GM18873 (cell line): ENCODE data around the gene PPM1B.
"Not testable (repeated sequence)": the region's sequence is repeated elsewhere in the genome, so short reads cannot be mapped to it uniquely, and the experiment has no call there.

Experiments used
- ATAC-seq: cut with Tn5 transposase; IDR thresholded peaks from one replicate; pipeline ENCODE4 v1.9.1; 2021; ENCODE audit warnings: mild to moderate bottlenecking, moderate library complexity, moderate number of reproducible peaks; ENCODE audit not compliant: unreplicated experiment, low FRiP score

The PPM1B gene

GRCh38 chr2:44195714-44196113 is 27.0 kb downstream of the PPM1B start:
- no peak for ATAC-seq

DNA sequence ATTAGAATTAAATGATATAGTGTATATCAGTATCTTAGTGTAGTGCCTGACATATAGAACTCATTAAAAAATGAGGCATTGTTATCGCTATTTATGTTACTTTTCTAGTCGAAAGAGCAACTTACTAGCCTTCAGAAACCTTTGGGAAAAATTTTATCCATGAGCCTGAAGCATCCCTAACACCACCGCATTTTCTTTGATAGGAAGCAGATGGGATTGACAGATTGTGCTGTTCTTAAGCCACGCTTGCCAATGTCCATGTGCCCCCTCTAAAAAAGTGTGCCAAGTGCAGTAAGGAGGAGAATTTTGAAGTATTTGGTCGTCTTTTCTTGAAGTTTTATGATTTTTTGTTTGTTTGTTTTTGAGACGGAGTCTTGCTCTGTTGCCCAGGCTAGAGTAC is 29.1 kb downstream of the PPM1B start:
- ATAC-seq: no peak

DNA sequence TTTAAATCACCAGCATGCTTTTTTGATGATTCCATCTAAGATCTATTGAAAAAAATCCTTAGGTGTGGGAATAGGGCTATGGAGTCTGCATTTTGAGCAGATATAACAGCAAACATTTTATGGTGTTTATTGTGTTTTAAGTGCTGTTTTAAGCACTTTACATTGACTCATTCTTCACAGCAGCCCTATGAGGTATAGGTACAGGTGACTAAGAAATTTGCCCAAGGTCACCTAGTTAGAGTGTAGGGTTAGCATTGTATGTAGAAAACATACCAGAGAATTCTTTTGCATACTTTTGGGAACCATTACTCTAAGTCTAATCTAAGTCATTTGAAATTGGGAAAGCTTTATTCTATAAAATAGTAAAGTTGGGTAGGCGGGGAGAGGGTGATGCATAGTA is 31.3 kb downstream of the PPM1B start:
- ATAC-seq: no peak

DNA sequence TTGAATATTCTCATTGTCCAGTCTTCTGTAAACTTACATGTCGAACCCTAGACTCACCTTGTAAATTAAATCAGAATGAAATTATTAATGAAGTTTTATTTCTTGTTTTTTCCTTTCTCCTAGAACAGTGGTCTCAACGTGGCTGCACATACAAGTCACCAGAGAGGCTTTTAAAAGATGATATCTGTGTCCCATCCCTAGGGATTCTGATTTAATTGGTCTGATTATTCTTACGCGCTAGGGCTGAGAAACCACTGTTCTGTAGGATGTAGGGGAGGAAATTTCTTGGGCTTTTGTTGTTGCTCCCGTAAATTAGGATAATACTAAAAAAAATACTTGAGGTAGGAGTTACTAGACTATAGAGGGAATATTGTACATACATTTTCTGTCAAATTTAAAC is 32.1 kb downstream of the PPM1B start:
- no peak for ATAC-seq

GRCh38 chr2:44201648-44202165 is 33.0 kb downstream of the PPM1B start:
- no peak for ATAC-seq

DNA sequence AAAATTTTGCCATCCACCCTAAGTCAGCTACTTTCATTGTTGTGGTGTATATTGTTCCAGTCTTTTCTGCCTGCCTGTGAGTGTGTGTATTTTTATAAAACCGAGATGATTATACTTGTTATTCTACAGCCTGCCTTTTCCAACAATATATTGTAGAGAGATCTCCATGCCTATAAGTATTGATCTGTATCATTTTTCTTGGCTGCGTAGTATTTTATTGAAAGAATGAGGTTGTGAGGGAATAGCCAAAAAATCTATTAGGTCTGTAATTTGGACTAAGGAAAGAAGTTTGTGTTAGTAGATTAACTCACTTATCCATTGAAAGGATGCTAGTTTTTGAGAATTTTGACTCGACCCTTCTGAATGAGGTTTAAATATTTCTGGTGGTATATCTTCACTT is 34.9 kb downstream of the PPM1B start:
- no peak for ATAC-seq

DNA sequence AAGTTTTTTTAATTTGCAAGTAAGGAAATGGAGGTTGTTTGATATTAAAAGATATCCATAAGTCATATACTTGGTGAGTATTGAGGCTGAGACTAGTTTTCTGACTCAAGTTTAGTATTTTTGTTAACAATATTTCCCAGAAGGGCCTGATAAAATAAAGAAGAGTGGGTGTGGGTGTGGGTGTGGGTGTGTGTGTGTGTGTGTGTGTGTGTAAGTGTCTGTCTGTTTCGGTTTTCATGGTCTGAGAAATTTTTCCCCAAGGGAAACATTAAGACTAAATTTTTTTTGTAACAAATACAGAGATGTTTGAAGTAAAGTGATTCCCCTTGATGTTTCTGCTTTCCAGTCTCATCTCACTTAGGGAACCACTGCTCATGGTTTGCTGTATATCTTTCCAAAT is 36.5 kb downstream of the PPM1B start:
- ATAC-seq: no peak

DNA sequence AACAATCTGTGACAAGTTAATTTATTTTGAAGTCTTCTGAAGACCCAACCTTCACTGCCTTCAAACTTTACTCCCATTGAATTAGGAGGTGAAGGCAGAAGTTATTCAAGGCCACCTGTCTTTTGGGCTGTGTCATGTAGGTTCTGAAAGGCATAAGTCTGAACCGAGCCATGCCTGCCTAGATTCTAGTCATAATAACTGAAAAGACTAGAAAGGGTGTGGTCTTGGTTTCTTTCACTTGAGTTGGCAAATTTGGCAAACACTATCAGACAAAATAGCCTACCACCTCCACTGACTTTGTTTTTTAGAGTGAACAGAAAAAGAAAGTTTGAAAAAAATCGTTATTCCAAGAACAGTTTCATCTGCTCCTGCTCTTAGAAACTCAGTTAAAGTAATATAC is 38.4 kb downstream of the PPM1B start:
- no peak for ATAC-seq

DNA sequence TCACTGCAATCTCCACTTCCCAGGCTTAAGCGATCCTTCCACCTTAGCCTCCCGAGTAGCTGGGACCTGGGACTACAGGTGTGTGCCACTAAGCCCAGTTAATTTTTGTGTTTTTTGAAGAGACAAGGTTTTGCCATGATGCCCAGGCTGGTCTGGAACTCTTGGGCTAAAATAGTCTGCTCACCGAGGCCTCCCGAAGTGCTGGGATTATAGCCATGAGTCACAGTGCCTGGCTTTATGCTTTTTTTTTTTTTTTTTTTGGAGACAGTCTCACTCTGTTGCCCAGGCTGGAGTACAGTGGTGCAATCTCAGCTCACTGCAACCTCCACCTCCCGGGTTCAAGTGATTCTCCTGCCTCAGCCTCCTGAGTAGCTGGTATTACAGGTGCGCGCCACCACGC is 39.0 kb downstream of the PPM1B start:
- not testable (repeated sequence) for ATAC-seq

- no peak for ATAC-seq
Measured at GRCh38 chr2:44210362-44210761, 41.7 kb downstream of the PPM1B start.

GRCh38 chr2:44211183-44211582 is 42.5 kb downstream of the PPM1B start:
- ATAC-seq: no peak

- no peak for ATAC-seq
Measured at GRCh38 chr2:44212302-44212701, 43.6 kb downstream of the PPM1B start.

GRCh38 chr2:44215827-44216226 is 47.2 kb downstream of the PPM1B start:
- no peak for ATAC-seq

DNA sequence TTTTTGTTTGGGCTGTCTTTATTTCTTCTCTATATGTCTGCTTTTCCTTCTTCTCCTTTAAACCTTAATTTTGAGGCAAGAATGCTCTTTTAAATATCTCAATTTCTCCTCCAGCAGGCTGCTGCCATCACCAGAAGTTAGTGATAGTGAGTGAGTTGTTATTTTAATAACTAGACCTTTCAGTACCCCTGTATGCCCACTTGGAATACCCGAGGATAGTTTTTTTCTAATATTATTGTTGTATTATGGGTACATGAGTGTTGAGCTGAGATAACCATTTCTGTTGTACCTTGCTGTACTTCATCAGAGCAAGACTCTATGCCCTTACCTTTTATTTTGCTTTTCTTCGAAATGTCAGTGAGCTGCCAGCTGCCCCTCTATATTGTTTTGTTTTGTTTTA is 50.1 kb downstream of the PPM1B start:
- no peak for ATAC-seq

GRCh38 chr2:44226753-44227152 is 58.1 kb downstream of the PPM1B start:
- no peak for ATAC-seq

GRCh38 chr2:44230378-44230777 is 61.7 kb downstream of the PPM1B start:
- ATAC-seq: no peak

GRCh38 chr2:44233450-44234128 is 64.9 kb downstream of the PPM1B start:
- no peak for ATAC-seq

GRCh38 chr2:44237221-44237620 is 68.5 kb downstream of the PPM1B start:
- ATAC-seq: peak; percentile 49

DNA sequence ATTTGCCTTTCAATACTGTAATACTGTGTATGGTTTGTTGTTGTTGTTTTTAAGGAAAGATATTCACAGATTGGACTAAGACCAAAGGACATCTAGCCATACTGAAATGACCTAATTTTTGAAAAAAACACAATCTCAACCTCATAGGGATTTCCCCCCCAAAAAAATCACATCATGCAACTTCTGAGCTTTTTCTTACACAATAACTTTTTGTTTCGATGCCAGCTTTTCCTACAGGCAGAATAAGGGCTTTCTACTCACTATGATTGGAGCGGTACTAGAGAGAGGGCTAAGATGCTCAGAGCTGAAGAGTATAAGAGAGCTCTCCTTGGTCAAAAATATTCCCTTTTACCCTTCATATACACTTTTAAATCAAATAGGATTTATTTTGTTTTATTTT is 74.2 kb downstream of the PPM1B start:
- no peak for ATAC-seq

DNA sequence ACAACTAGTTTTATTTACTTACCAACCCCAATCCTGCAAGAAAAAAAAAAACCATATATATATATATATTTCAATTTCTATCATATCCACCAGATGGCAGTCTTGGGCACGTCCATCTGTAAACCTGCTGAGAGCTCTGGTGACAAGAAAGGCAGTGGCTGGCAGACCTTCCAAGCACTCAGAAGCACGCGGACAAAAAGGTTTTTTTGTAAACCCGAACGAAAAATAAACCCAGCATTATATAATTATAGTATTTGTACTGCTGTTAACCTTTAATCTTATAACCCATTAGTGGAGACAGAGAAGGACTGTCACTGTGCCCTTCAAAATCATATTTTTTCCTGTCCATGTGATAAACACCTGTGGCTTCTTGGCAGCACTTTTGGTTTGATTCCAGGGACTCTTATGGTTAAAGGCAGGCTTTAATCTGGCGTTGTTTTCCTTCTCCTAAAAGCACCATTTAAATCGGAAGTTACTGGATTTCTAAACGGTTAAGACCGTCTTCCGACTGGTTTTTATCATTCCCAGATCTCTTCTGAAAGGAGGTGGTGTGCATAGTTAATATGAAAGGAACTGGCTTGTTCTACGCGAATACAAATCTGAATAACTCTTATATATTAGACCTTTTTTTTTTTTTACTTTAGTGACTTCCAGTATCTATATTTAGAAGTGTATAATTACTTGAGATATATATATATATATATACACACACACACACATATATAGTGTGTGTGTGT is 75.6 kb downstream of the PPM1B start:
- ATAC-seq: no peak

DNA sequence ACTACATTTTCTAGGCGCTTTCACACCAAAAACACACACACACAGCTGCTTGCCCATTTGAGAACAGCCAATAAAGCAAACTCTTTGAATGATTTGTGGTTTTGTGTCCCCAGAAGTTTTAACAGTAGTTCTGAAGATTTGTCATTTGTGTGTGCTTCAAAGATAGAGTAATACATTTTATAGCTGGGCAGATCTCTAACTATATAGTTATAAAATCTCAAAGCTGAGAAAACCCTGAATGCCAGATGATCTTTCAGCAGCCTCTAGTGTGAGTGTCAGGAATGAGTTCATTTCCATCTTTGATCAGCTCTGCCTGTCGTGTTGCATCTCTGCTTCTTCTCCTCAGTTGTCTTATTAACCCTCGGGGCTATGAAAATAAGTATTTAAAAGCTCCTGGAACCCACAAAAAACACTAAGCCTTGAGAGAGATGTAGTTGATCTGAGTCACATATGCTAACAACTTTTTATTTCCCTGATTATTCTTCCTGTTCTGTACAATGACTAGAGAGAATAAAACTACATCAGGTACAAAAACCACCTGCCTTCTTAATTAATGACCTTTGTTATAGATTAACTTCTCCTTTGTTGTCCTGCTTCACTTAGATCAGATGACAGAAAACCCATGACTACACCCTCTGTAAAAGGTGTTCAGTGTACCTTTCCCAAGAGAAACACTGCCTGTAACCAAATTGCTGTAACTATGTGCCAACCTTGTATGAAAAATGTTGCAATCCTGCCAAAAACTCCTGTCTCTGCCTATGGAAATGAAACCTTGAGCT is 76.6 kb downstream of the PPM1B start:
- no peak for ATAC-seq
